WTC11 (cell line): ENCODE data around the gene RAPGEF5. TPM values are rescaled to one million over a fixed set of nuclear protein-coding genes. Genes with fewer than 3 reads are reported as not detected.

ENCODE experiments used
- ATAC-seq: fragments of 200-7000 bp; cut with Tn5 transposase; 2 replicates; pipeline ENCODE4 v1.10.0; 2021; ENCODE audit warnings: mild to moderate bottlenecking, moderate library complexity
- CTCF ChIA-PET: fragments of 300-600 bp; sonication (Branson Sonifier 250); formaldehyde crosslinking; loops from one replicate; lab custom pipeline; 2021; ENCODE audit warnings: antibody characterized with exemption; lab: Charles Lee
- POLR2A ChIA-PET: fragments of 350-600 bp; sonication (Branson Sonifier 250); formaldehyde crosslinking; loops from one replicate; lab custom pipeline; 2021; ENCODE audit warnings: antibody characterized with exemption; lab: Charles Lee
- DNase-seq: peaks from one replicate; pipeline ENCODE4 v3.0.0; 2021; ENCODE audit warnings: low spot score
- H3K27ac Mint-ChIP-seq: 2 replicates; pipeline ENCODE4 v1.8.0; 2021; ENCODE audit warnings: mixed read lengths
- H3K27me3 Mint-ChIP-seq: 2 replicates; pipeline ENCODE4 v1.8.0; 2021; ENCODE audit warnings: low read depth, mild to moderate bottlenecking, moderate library complexity, mixed read lengths
- H3K36me3 Mint-ChIP-seq: 2 replicates; pipeline ENCODE4 v1.8.0; 2021; ENCODE audit warnings: mixed read lengths
- H3K4me1 Mint-ChIP-seq: 2 replicates; pipeline ENCODE4 v1.8.0; 2022; ENCODE audit warnings: mixed read lengths
- H3K4me3 Mint-ChIP-seq: 2 replicates; pipeline ENCODE4 v1.8.0; 2021; ENCODE audit warnings: mild to moderate bottlenecking, moderate library complexity, mixed read lengths
- H3K9me3 Mint-ChIP-seq: 2 replicates; pipeline ENCODE4 v1.8.0; 2021; ENCODE audit warnings: mixed read lengths
- ATF3 ChIP-seq: sonication (generic); formaldehyde crosslinking; conservative IDR thresholded peaks from 2 replicates; pipeline ENCODE4 v1.8.1; 2022; ENCODE audit warnings: mild to moderate bottlenecking, missing genetic modification reagents
- CBFB ChIP-seq: sonication (generic); formaldehyde crosslinking; IDR thresholded peaks from 2 replicates; pipeline ENCODE4 v1.8.1; 2022; ENCODE audit warnings: mild to moderate bottlenecking, low read depth, missing genetic modification reagents
- IRF2 ChIP-seq: sonication (generic); formaldehyde crosslinking; IDR thresholded peaks from 2 replicates; pipeline ENCODE4 v1.8.0; 2022; ENCODE audit warnings: low read depth, missing genetic modification reagents, borderline replicate concordance
- KAT7 ChIP-seq: sonication (generic); formaldehyde crosslinking; IDR thresholded peaks from 2 replicates; pipeline ENCODE4 v1.8.1; 2023; ENCODE audit warnings: missing genetic modification reagents, mild to moderate bottlenecking, borderline replicate concordance
- MAX ChIP-seq: sonication (generic); formaldehyde crosslinking; IDR thresholded peaks from 2 replicates; pipeline ENCODE4 v1.8.0; 2022; ENCODE audit warnings: mild to moderate bottlenecking, missing genetic modification reagents
- MLX ChIP-seq: sonication (generic); formaldehyde crosslinking; IDR thresholded peaks from 2 replicates; pipeline ENCODE4 v1.8.1; 2023; ENCODE audit warnings: mild to moderate bottlenecking, missing genetic modification reagents, moderate library complexity
- MYBL2 ChIP-seq: sonication (generic); formaldehyde crosslinking; IDR thresholded peaks from 2 replicates; pipeline ENCODE4 v1.8.1; 2023; ENCODE audit warnings: mild to moderate bottlenecking, moderate library complexity, missing genetic modification reagents
- NR1H2 ChIP-seq: sonication (generic); formaldehyde crosslinking; IDR thresholded peaks from 2 replicates; pipeline ENCODE4 v1.9.0; 2021; ENCODE audit warnings: mild to moderate bottlenecking, moderate library complexity, missing genetic modification reagents
- NR3C1 ChIP-seq: sonication (generic); formaldehyde crosslinking; conservative IDR thresholded peaks from 2 replicates; pipeline ENCODE4 v1.8.1; 2023; ENCODE audit warnings: low read depth, mild to moderate bottlenecking, missing genetic modification reagents
- OVOL2 ChIP-seq: fragments of 250-450 bp; sonication (Bioruptor Pico); IDR thresholded peaks from 2 replicates; pipeline ENCODE4 v1.9.0; 2021; ENCODE audit warnings: mild to moderate bottlenecking, borderline replicate concordance
- PRDM15 ChIP-seq: sonication (generic); formaldehyde crosslinking; IDR thresholded peaks from 2 replicates; pipeline ENCODE4 v1.8.0; 2022; ENCODE audit warnings: missing genetic modification reagents
- PREB ChIP-seq: sonication (generic); formaldehyde crosslinking; IDR thresholded peaks from 2 replicates; pipeline ENCODE4 v1.8.1; 2022; ENCODE audit warnings: mild to moderate bottlenecking, missing genetic modification reagents, moderate library complexity, borderline replicate concordance
- RORB ChIP-seq: fragments of 250-450 bp; sonication (Bioruptor Pico); IDR thresholded peaks from 2 replicates; pipeline ENCODE4 v1.9.0; 2021; ENCODE audit warnings: mild to moderate bottlenecking
- SP1 ChIP-seq: sonication (generic); formaldehyde crosslinking; conservative IDR thresholded peaks from 2 replicates; pipeline ENCODE4 v1.8.1; 2022; ENCODE audit warnings: missing genetic modification reagents
- TP53 ChIP-seq: sonication (generic); formaldehyde crosslinking; IDR thresholded peaks from 2 replicates; pipeline ENCODE4 v1.8.1; 2023; ENCODE audit warnings: mild to moderate bottlenecking, missing genetic modification reagents
- ZBTB21 ChIP-seq: sonication (generic); formaldehyde crosslinking; IDR thresholded peaks from 2 replicates; pipeline ENCODE4 v1.8.1; 2023; ENCODE audit warnings: mild to moderate bottlenecking, missing genetic modification reagents, borderline replicate concordance
- ZMAT4 ChIP-seq: fragments of 250-450 bp; sonication (Bioruptor Pico); IDR thresholded peaks from 2 replicates; pipeline ENCODE4 v1.9.0; 2021; ENCODE audit warnings: mild to moderate bottlenecking
- ZNF281 ChIP-seq: sonication (generic); formaldehyde crosslinking; IDR thresholded peaks from 2 replicates; pipeline ENCODE4 v1.8.0; 2023; ENCODE audit warnings: mild to moderate bottlenecking, missing genetic modification reagents
- ZNF423 ChIP-seq: fragments of 250-450 bp; sonication (Bioruptor Pico); IDR thresholded peaks from 2 replicates; pipeline ENCODE4 v2.1.2; 2022; ENCODE audit warnings: mild to moderate bottlenecking, moderate library complexity
- ZNF532 ChIP-seq: fragments of 250-450 bp; sonication (Bioruptor Pico); IDR thresholded peaks from 2 replicates; pipeline ENCODE4 v1.9.0; 2021; ENCODE audit warnings: mild to moderate bottlenecking, borderline replicate concordance
- total RNA-seq: library from RNA; stranded (reverse); gene quantifications from 3 replicates; pipeline ENCODE4 v1.2.3, GENCODE V29; 2021

RAPGEF5 gene
- total RNA-seq, 1 experiment from 2014 or later = 12.3 TPM

GRCh38 chr7:22141355-22141754, 215.6 kb downstream of the RAPGEF5 start (continued):
- TF ChIP-seq ZNF281 (no peak), ZMAT4 (no peak), CBFB (CRISPR knock-in tag) (no peak), ZBTB21 (CRISPR knock-in tag) (no peak), RORB (no peak)

GRCh38 chr7:22140578-22140977, 216.4 kb downstream of the RAPGEF5 start:
- POLR2A ChIA-PET = interaction anchor here (0.6 kb wide), 1 partner anchor 292 kb away, joined by 3 read pairs; no protein-coding TSS in a partner anchor
- DNase-seq (no peak), ATAC-seq (peak; percentile 75)
- TF ChIP-seq MYBL2 (no peak), ATF3 (no peak), MLX (CRISPR knock-in tag) (no peak), ZNF532 (CRISPR knock-in tag) (no peak), KAT7 (no peak), PRDM15 (no peak), ZNF423 (CRISPR knock-in tag) (no peak), NR1H2 (CRISPR knock-in tag) (no peak), SP1 (CRISPR knock-in tag) (no peak), MAX (no peak), TP53 (CRISPR knock-in tag) (no peak), IRF2 (CRISPR knock-in tag) (no peak), PREB (CRISPR knock-in tag) (no peak), NR3C1 (CRISPR knock-in tag) (no peak), OVOL2 (CRISPR knock-in tag) (no peak)
- TF ChIP-seq, all 79 proteins: peak for 0
- Mint-ChIP-seq H3K4me1 (peaks cover 47% of the 10 kb centered on the region), H3K9me3 (peaks cover 9% of the 10 kb centered on the region), H3K27me3 (no peaks in the 10 kb centered on the region; the same call in 1 of the 2 replicates), H3K36me3 (peaks cover 44% of the 10 kb centered on the region), H3K4me3 (no peak overlapping the region), H3K27ac (peak overlapping the region; percentile 73; the same call in 1 of the 2 replicates)
- CTCF ChIA-PET = interaction anchor here (0.7 to 3.8 kb wide), 9 partner anchors 10 to 312 kb away, joined by 3 to 24 read pairs (median 5); no protein-coding TSS in a partner anchor
